Measurements from ENCODE around the gene ZBED2.
"Not testable (repeated sequence)": the region's sequence is repeated elsewhere in the genome, so short reads cannot be mapped to it uniquely, and the experiment has no call there.

Gene ZBED2

GRCh38 chr3:111571907-111572460, 23.2 kb downstream of the ZBED2 start:
- no peak for DNase-seq

GRCh38 chr3:111571282-111571681, 23.9 kb downstream of the ZBED2 start:
- no peak for DNase-seq

- no peak for DNase-seq
These were observed 24.6 kb downstream of the ZBED2 start for GRCh38 chr3:111570404-111571030.

GRCh38 chr3:111568911-111569310, 26.2 kb downstream of the ZBED2 start:
- DNase-seq: no peak

GRCh38 chr3:111568355-111568754, 26.8 kb downstream of the ZBED2 start:
- no peak for DNase-seq

GRCh38 chr3:111566844-111567243, 28.3 kb downstream of the ZBED2 start:
- DNase-seq: no peak

- DNase-seq: not testable (repeated sequence)
These were observed 33.2 kb downstream of the ZBED2 start for GRCh38 chr3:111561902-111562301.

GRCh38 chr3:111548756-111549155, 46.4 kb downstream of the ZBED2 start:
- no peak for DNase-seq

GRCh38 chr3:111548092-111548491, 47.1 kb downstream of the ZBED2 start:
- no peak for DNase-seq

GRCh38 chr3:111547631-111548030, 47.5 kb downstream of the ZBED2 start:
- no peak for DNase-seq

GRCh38 chr3:111545349-111545748, 49.8 kb downstream of the ZBED2 start:
- DNase-seq: no peak
